DOHH2 (cell line): ENCODE data around the gene NT5DC3.

ENCODE experiments used
- H3F3A ChIP-seq: fragments of 200-600 bp; sonication (generic), shearing (Covaris generic); 2 replicates; pipeline ENCODE4 v1.6.0; 2016; ENCODE audit warnings: antibody characterized with exemption, mild to moderate bottlenecking; ENCODE audit not compliant: control insufficient read depth, insufficient read depth
- H3K27ac ChIP-seq: fragments of 200-600 bp; sonication (generic); 2 replicates; pipeline ENCODE4 v1.5.1; 2014; ENCODE audit warnings: low read depth, mild to moderate bottlenecking, low read length, moderate library complexity
- H3K27me3 ChIP-seq: fragments of 200-600 bp; sonication (generic); 2 replicates; pipeline ENCODE4 v1.6.1; 2014; ENCODE audit warnings: mild to moderate bottlenecking, low read length, mixed read lengths; ENCODE audit not compliant: control insufficient read depth
- H3K36me3 ChIP-seq: fragments of 200-600 bp; sonication (generic); 2 replicates; pipeline ENCODE4 v1.6.1; 2014; ENCODE audit warnings: mild to moderate bottlenecking, low read length, moderate library complexity, mixed read lengths; ENCODE audit not compliant: control insufficient read depth
- H3K4me1 ChIP-seq: fragments of 200-600 bp; sonication (generic); 2 replicates; pipeline ENCODE4 v1.6.1; 2014; ENCODE audit warnings: mild to moderate bottlenecking, low read length, mixed read lengths; ENCODE audit not compliant: control insufficient read depth
- H3K4me2 ChIP-seq: fragments of 200-600 bp; sonication (generic); 2 replicates; pipeline ENCODE4 v1.6.0; 2014; ENCODE audit warnings: mild to moderate bottlenecking, low read length, moderate library complexity
- H3K4me3 ChIP-seq: fragments of 200-600 bp; sonication (generic); 2 replicates; pipeline ENCODE4 v1.5.1; 2014; ENCODE audit warnings: mild to moderate bottlenecking, low read length, mixed read lengths
- H3K79me2 ChIP-seq: fragments of 200-600 bp; sonication (generic); 2 replicates; pipeline ENCODE4 v1.6.1; 2014; ENCODE audit warnings: mild to moderate bottlenecking, low read length, mixed read lengths; ENCODE audit not compliant: control insufficient read depth
- H3K9me2 ChIP-seq: fragments of 200-600 bp; sonication (generic); replicated peaks from 2 replicates; pipeline ENCODE4 v1.6.1; 2014; ENCODE audit warnings: mild to moderate bottlenecking, low read length, mixed read lengths; ENCODE audit not compliant: control insufficient read depth
- H3K9me3 ChIP-seq: fragments of 200-600 bp; sonication (generic); 2 replicates; pipeline ENCODE4 v1.6.1; 2014; ENCODE audit warnings: antibody characterized with exemption, low read length, mixed read lengths; ENCODE audit not compliant: control insufficient read depth, insufficient read depth
- H4K20me1 ChIP-seq: fragments of 200-600 bp; sonication (generic); 2 replicates; pipeline ENCODE4 v1.6.0; 2014; ENCODE audit warnings: low read depth, mild to moderate bottlenecking, antibody characterized with exemption, low read length, moderate library complexity; ENCODE audit not compliant: control insufficient read depth, insufficient read depth
- EZH2phosphoT487 ChIP-seq: fragments of 200-600 bp; sonication (generic); IDR thresholded peaks from 2 replicates; pipeline ENCODE4 v1.6.1; 2017; ENCODE audit warnings: borderline replicate concordance, mild to moderate bottlenecking, antibody characterized with exemption, low read length, moderate library complexity, mixed read lengths
- TF ChIP-seq, protein P1 (sequence below): fragments of 200-600 bp; sonication (generic); IDR thresholded peaks from one replicate; pipeline ENCODE4 v1.5.1; 2014; ENCODE audit warnings: antibody characterized with exemption, mild to moderate bottlenecking, low read depth, low read length; ENCODE audit not compliant: poor library complexity, severe bottlenecking

The NT5DC3 gene

DNA sequence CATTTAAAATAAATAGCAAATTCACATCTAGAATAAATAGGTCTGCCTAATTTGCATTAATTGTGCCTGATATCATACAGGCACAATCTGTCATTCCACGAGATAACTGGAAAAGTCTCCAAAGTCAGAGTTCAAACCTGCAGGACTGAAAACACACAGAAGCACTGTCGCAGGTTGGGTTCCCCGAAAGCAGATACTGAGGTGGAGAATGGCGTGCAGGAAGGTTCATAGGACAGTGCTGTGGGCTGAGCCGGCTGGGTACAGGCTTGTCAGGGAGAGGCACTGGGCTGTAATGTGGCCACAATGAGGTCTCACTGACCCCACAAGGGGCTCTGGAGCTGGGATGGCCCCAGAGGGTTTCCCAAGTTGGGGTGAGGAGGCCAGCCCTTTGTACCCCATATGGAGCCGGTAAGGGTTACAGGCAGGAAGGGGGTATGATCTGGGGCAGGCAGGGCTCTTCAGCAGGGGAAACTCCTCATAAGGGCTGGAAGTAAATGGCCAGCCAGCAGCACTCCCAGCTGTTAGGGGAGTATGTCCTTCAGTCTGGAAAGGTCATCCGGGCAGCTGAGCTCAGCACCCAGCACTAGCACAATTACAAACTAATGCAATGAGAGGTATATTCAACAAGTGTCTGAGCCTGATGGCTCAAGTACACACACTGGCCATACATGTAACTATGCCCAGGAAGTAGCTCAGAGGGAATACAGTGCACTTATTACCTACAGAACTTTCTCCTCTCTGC, 68.5 kb downstream of the NT5DC3 start:
- Histone ChIP-seq H4K20me1 (no peaks in the 10 kb centered on the region), H3K4me1 (no peaks in the 10 kb centered on the region), H3K27me3 (no peaks in the 10 kb centered on the region), H3K36me3 (no peaks in the 10 kb centered on the region), H3K27ac (no peak overlapping the region), H3F3A (no peaks in the 10 kb centered on the region), H3K9me2 (no peaks in the 10 kb centered on the region), H3K79me2 (no peaks in the 10 kb centered on the region), H3K9me3 (no peaks in the 10 kb centered on the region), H3K4me3 (no peak overlapping the region), H3K4me2 (no peak overlapping the region)
- TF ChIP-seq, protein P1, sequence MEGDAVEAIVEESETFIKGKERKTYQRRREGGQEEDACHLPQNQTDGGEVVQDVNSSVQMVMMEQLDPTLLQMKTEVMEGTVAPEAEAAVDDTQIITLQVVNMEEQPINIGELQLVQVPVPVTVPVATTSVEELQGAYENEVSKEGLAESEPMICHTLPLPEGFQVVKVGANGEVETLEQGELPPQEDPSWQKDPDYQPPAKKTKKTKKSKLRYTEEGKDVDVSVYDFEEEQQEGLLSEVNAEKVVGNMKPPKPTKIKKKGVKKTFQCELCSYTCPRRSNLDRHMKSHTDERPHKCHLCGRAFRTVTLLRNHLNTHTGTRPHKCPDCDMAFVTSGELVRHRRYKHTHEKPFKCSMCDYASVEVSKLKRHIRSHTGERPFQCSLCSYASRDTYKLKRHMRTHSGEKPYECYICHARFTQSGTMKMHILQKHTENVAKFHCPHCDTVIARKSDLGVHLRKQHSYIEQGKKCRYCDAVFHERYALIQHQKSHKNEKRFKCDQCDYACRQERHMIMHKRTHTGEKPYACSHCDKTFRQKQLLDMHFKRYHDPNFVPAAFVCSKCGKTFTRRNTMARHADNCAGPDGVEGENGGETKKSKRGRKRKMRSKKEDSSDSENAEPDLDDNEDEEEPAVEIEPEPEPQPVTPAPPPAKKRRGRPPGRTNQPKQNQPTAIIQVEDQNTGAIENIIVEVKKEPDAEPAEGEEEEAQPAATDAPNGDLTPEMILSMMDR: no peak
- no peak for TF ChIP-seq EZH2phosphoT487

GRCh38 chr12:103771466-103771865, 69.6 kb downstream of the NT5DC3 start:
- TF ChIP-seq, protein P1: no peak
- no peak for TF ChIP-seq EZH2phosphoT487
- no peaks in the 10 kb centered on the region for H3K9me3 ChIP-seq
- no peaks in the 10 kb centered on the region for H3K9me2 ChIP-seq
- no peaks in the 10 kb centered on the region for H4K20me1 ChIP-seq
- no peaks in the 10 kb centered on the region for H3K36me3 ChIP-seq
- no peak overlapping the region for H3K27ac ChIP-seq
- H3K27me3 ChIP-seq: no peaks in the 10 kb centered on the region
- no peaks in the 10 kb centered on the region for H3F3A ChIP-seq
- no peak overlapping the region for H3K4me2 ChIP-seq
- no peaks in the 10 kb centered on the region for H3K4me1 ChIP-seq
- no peak overlapping the region for H3K4me3 ChIP-seq
- no peaks in the 10 kb centered on the region for H3K79me2 ChIP-seq

DNA sequence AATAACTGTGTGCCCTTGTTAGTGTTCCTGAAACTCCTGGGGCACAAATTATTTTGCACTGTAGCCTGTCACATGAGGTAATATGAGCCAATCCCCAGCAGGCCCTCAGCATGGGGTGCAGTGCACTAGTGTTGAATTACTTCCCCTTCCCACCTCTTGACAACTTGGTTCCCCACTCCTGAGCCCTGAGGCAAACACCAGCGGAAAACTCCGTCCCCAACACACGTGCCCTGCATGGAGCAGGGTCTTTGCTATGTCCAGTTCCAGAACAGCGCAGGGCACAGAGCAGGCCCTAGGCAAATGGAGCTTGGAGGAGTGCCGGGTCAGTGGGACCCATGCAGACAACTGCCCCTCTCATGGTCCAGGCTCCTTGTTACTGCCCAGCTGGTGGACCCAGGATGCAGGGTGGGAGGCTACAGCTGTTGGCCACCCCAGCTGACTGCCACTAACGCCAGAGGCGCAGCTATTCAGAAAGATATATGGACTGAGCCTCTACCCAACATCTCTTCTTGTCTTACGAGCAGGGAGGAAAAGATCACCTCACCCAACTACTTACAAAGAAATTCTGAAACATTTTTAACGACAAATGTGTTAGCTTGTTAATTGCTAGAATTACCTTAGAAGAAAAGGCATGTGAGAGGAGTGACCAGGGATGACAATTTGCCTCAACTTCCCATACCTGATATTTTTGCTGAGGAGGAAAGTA, 71.6 kb downstream of the NT5DC3 start:
- Histone ChIP-seq H3K79me2 (no peaks in the 10 kb centered on the region), H3K4me1 (no peaks in the 10 kb centered on the region), H3K36me3 (no peaks in the 10 kb centered on the region), H3K27me3 (no peaks in the 10 kb centered on the region), H3K9me3 (no peaks in the 10 kb centered on the region), H3K27ac (no peak overlapping the region), H3F3A (no peaks in the 10 kb centered on the region), H4K20me1 (no peaks in the 10 kb centered on the region), H3K4me2 (no peak overlapping the region), H3K4me3 (no peak overlapping the region), H3K9me2 (no peaks in the 10 kb centered on the region)
- TF ChIP-seq, protein P1: no peak
- TF ChIP-seq EZH2phosphoT487: no peak
